H1 (cell line): ENCODE results near the gene STX17. TPM values are rescaled to one million over a fixed set of nuclear protein-coding genes. Genes with fewer than 3 reads are reported as not detected.

ENCODE experiments used
- CTCF ChIA-PET: fragments of 300-600 bp; sonication (Branson Sonifier 250); formaldehyde crosslinking; loops from one replicate; lab custom pipeline; 2021; ENCODE audit not compliant: partially characterized antibody; lab: Charles Lee
- POLR2A ChIA-PET: fragments of 300-600 bp; sonication (Branson Sonifier 250); formaldehyde crosslinking; loops from one replicate; lab custom pipeline; 2021; ENCODE audit warnings: inconsistent platforms; ENCODE audit not compliant: partially characterized antibody; lab: Charles Lee
- DNase-seq, 2 experiments: peaks; one replicate each; pipeline versions ENCODE4 v3.0.0 to v3.0.0-alpha.2; 2010 to 2022; ENCODE audit warnings: low spot score in 2 of 2, low read depth in 1 of 2, mixed read lengths in 1 of 2
- FAIRE-seq: peaks from 2 replicates; lab custom pipeline; 2011; peaks lifted over from hg19 to GRCh38; lab: Jason Lieb, UNC
- H2AFZ ChIP-seq: 2 replicates; pipeline ENCODE4 v1.8.1; 2012; ENCODE audit warnings: low read length, inconsistent platforms
- H2AK5ac ChIP-seq: 2 replicates; pipeline ENCODE4 v1.6.1; 2013; ENCODE audit warnings: low read depth, low read length
- H2BK120ac ChIP-seq: replicated peaks from 2 replicates; pipeline ENCODE3; 2013; ENCODE audit warnings: low read depth, low read length, inconsistent platforms
- H2BK12ac ChIP-seq: 2 replicates; pipeline ENCODE4 v1.6.1; 2013; ENCODE audit warnings: low read depth, low read length
- H2BK15ac ChIP-seq: 2 replicates; pipeline ENCODE4 v1.6.1; 2013; ENCODE audit warnings: low read length
- H2BK20ac ChIP-seq: 2 replicates; pipeline ENCODE4 v1.6.1; 2013; ENCODE audit warnings: low read length
- H2BK5ac ChIP-seq: 2 replicates; pipeline ENCODE4 v1.6.1; 2013; ENCODE audit warnings: low read depth, low read length
- H3K14ac ChIP-seq: 2 replicates; pipeline ENCODE4 v1.6.1; 2013; ENCODE audit warnings: inconsistent platforms; ENCODE audit not compliant: insufficient read length
- H3K18ac ChIP-seq: 2 replicates; pipeline ENCODE4 v1.6.1; 2013; ENCODE audit warnings: low read length; ENCODE audit errors: extremely low read depth
- H3K23ac ChIP-seq: 2 replicates; pipeline ENCODE4 v1.6.1; 2013; ENCODE audit warnings: inconsistent platforms; ENCODE audit not compliant: insufficient read length
- H3K23me2 ChIP-seq: 2 replicates; pipeline ENCODE4 v1.6.1; 2013; ENCODE audit warnings: low read depth, low read length
- H3K27ac ChIP-seq: 2 replicates; pipeline ENCODE4 v1.6.1; 2011; ENCODE audit warnings: low read depth, low read length, inconsistent platforms
- H3K27me3 ChIP-seq, 4 experiments: replicated peaks in 1 of 4; 1 replicate in 1 of 4; 2 replicates in 3 of 4; pipeline versions ENCODE4 v1.6.1 to v1.8.1; 2011 to 2013; ENCODE audit warnings: low read length in 3 of 4, mild to moderate bottlenecking in 3 of 4, inconsistent platforms in 2 of 4, mixed read lengths in 2 of 4, moderate library complexity in 1 of 4; ENCODE audit not compliant: control insufficient read depth in 3 of 4, insufficient read depth in 3 of 4; ENCODE audit errors: extremely low read depth in 1 of 4
- H3K36me3 ChIP-seq, 4 experiments: 2 replicates each; pipeline versions ENCODE4 v1.6.1 to v1.8.1; 2011 to 2013; ENCODE audit warnings: mild to moderate bottlenecking in 4 of 4, low read length in 3 of 4, moderate library complexity in 2 of 4, control low read depth in 1 of 4, inconsistent platforms in 1 of 4; ENCODE audit not compliant: insufficient read depth in 4 of 4, control insufficient read depth in 2 of 4
- H3K4ac ChIP-seq: replicated peaks from 2 replicates; pipeline ENCODE3; 2013; ENCODE audit warnings: low read length, low read depth, mixed read lengths, inconsistent platforms; ENCODE audit not compliant: insufficient read length
- H3K4me1 ChIP-seq, 4 experiments: replicated peaks in 1 of 4; 1 replicate in 1 of 4; 2 replicates in 3 of 4; pipeline versions ENCODE4 v1.6.1 to v1.8.1; 2011 to 2013; ENCODE audit warnings: low read length in 3 of 4, inconsistent platforms in 2 of 4, mixed read lengths in 1 of 4; ENCODE audit not compliant: insufficient read depth in 4 of 4, control insufficient read depth in 3 of 4
- H3K4me2 ChIP-seq, 2 experiments: 2 replicates each; pipeline versions ENCODE4 v1.6.1 to v1.8.1; 2011 to 2013; ENCODE audit warnings: low read depth in 2 of 2, low read length in 2 of 2, control low read depth in 1 of 2, inconsistent platforms in 1 of 2, mild to moderate bottlenecking in 1 of 2; ENCODE audit not compliant: insufficient read depth in 1 of 2
- H3K4me3 ChIP-seq, 4 experiments: fragments of 200-600, 300-600 bp in 1 of 4; sonication (generic), shearing (Covaris generic), sonication (Bioruptor Twin) in 1 of 4; 2 replicates each; pipeline versions ENCODE4 v1.5.1 to v1.8.1; 2011 to 2016; ENCODE audit warnings: low read length in 4 of 4, low read depth in 3 of 4, control low read depth in 2 of 4, inconsistent platforms in 2 of 4, mild to moderate bottlenecking in 2 of 4, mixed read lengths in 1 of 4, moderate library complexity in 1 of 4; ENCODE audit not compliant: insufficient read depth in 2 of 4; ENCODE audit errors: extremely low read depth in 1 of 4
- H3K56ac ChIP-seq: replicated peaks from 2 replicates; pipeline ENCODE3; 2013; ENCODE audit warnings: low read depth, mild to moderate bottlenecking, mixed read lengths, low read length, inconsistent platforms; ENCODE audit not compliant: insufficient read length
- H3K79me1 ChIP-seq: 2 replicates; pipeline ENCODE4 v1.6.1; 2013; ENCODE audit warnings: low read depth, low read length, control low read depth
- H3K79me2 ChIP-seq, 2 experiments: 2 replicates each; pipeline versions ENCODE4 v1.6.1 to v1.8.1; 2012 to 2013; ENCODE audit warnings: low read length in 2 of 2, mild to moderate bottlenecking in 2 of 2, inconsistent platforms in 1 of 2; ENCODE audit not compliant: insufficient read depth in 2 of 2, control insufficient read depth in 1 of 2
- H3K9ac ChIP-seq, 4 experiments: replicated peaks in 1 of 4; 1 replicate in 1 of 4; 2 replicates in 3 of 4; pipeline versions ENCODE4 v1.6.1 to v1.8.1; 2011 to 2013; ENCODE audit warnings: low read depth in 3 of 4, low read length in 3 of 4, control low read depth in 2 of 4, mild to moderate bottlenecking in 2 of 4, moderate library complexity in 2 of 4, inconsistent platforms in 1 of 4; ENCODE audit errors: extremely low read depth in 1 of 4
- H3K9me3 ChIP-seq, 2 experiments: 2 replicates each; pipeline versions ENCODE4 v1.6.1 to v1.8.1; 2012 to 2013; ENCODE audit warnings: mild to moderate bottlenecking in 2 of 2, moderate library complexity in 2 of 2, control low read depth in 1 of 2, inconsistent platforms in 1 of 2, low read depth in 1 of 2, low read length in 1 of 2, mixed read lengths in 1 of 2; ENCODE audit not compliant: insufficient read depth in 2 of 2
- H4K20me1 ChIP-seq, 2 experiments: replicated peaks in 1 of 2; 2 replicates each; pipeline versions ENCODE3 to v1.8.1; 2011 to 2013; ENCODE audit warnings: inconsistent platforms in 2 of 2, low read length in 2 of 2, mild to moderate bottlenecking in 1 of 2; ENCODE audit not compliant: insufficient read depth in 2 of 2, control insufficient read depth in 1 of 2
- H4K5ac ChIP-seq: 2 replicates; pipeline ENCODE4 v1.6.1; 2013; ENCODE audit warnings: low read length, low read depth, mixed read lengths, inconsistent platforms; ENCODE audit not compliant: insufficient read length
- H4K8ac ChIP-seq: 2 replicates; pipeline ENCODE4 v1.8.0; 2013; ENCODE audit warnings: mild to moderate bottlenecking, moderate library complexity, low read length, inconsistent platforms; ENCODE audit not compliant: insufficient read depth; ENCODE audit errors: extremely low read depth
- H4K91ac ChIP-seq: replicated peaks from 2 replicates; pipeline ENCODE3; 2013; ENCODE audit warnings: low read length, mixed read lengths, inconsistent platforms; ENCODE audit not compliant: insufficient read length
- MAX ChIP-seq: IDR thresholded peaks from 2 replicates; pipeline ENCODE4 v1.6.1; 2012; ENCODE audit warnings: inconsistent platforms
- SP2 ChIP-seq: IDR thresholded peaks from 2 replicates; pipeline ENCODE4 v1.6.1; 2012; ENCODE audit warnings: mild to moderate bottlenecking, low read length, inconsistent platforms
- WGBS, 2 experiments: shearing (Covaris generic) in 1 of 2; methylation state at CpG; one replicate each; pipeline versions ENCODE4 v1.1.6 to v1.1.7; 2013 to 2015; ENCODE audit warnings: low lambda C conversion rate in 2 of 2, mixed read lengths in 2 of 2, inconsistent platforms in 1 of 2, low coverage in 1 of 2, missing lambda C conversion rate in 1 of 2; ENCODE audit not compliant: insufficient replicate concordance in 2 of 2, insufficient coverage in 1 of 2, insufficient read length in 1 of 2; ENCODE audit errors: extremely low coverage in 1 of 2, missing lambda C conversion rate in 1 of 2; 5-methylcytosine and 5-hydroxymethylcytosine counted together
- polyA plus RNA-seq, 7 experiments: library from polyadenylated mRNA; depleted of rRNA in 3 of 7; stranded (reverse) in 5 of 7; unstranded in 2 of 7; fragments of >200 nt in 5 of 7; fragments of 200-250 nt in 2 of 7; gene quantifications; 1 replicate in 5 of 7; 2 replicates in 1 of 7; 4 replicates in 1 of 7; pipeline versions ENCODE4 v1.2.1 to v1.2.3, GENCODE V29; 2011 to 2013; ENCODE audit warnings: missing spikeins in 2 of 7, mixed read lengths in 2 of 7
- total RNA-seq: library from RNA; stranded (reverse); fragmentation: NEBNext Ultra II Directional; extraction: Animal tissue kit (Norgen Biotek cat#: 25700); gene quantifications from 2 replicates; pipeline ENCODE4 v1.2.1, GENCODE V29; 2021

Gene STX17
- total and polyA plus RNA-seq, 2 of the 8 experiments (the other 6 are each of a cell fraction or from before 2014, with no cell fraction given) = 4.5 to 16.3 TPM

- no peak for DNase-seq
- Histone ChIP-seq H2BK15ac (no peak overlapping the region), H4K20me1 (no peaks in the 10 kb centered on the region), H3K4ac (no peak overlapping the region), H2BK120ac (no peak overlapping the region), H3K79me2 (peaks cover 0 to 3% of the 10 kb centered on the region in 2 experiments; a peak in 1 of 4 replicates), H3K23me2 (peaks cover 6% of the 10 kb centered on the region), H4K91ac (no peak overlapping the region), H3K9ac (peak overlapping the region in 2 of 4 experiments; percentile 43 to 86; a peak in 3 of 7 replicates), H4K8ac (no peak overlapping the region), H3K79me1 (no peaks in the 10 kb centered on the region), H3K18ac (no peak overlapping the region; the same call in 1 of the 2 replicates), H3K27me3 (no peaks in the 10 kb centered on the region; a peak in 1 of 7 replicates), H3K56ac (no peak overlapping the region), H2BK20ac (no peak overlapping the region), H3K9me3 (no peaks in the 10 kb centered on the region), H2AK5ac (no peak overlapping the region), H3K4me1 (peaks cover 0 to 5% (median 3%) of the 10 kb centered on the region in 4 experiments; a peak in 3 of 7 replicates), H2BK12ac (no peak overlapping the region; the same call in 1 of the 2 replicates), H4K5ac (no peak overlapping the region), H2AFZ (peak overlapping the region; percentile 95), H3K23ac (no peak overlapping the region), H3K4me3 (peak overlapping the region; percentile 61 to 83 (median 78)), H3K4me2 (peak overlapping the region; percentile 82 to 95), H2BK5ac (no peak overlapping the region), H3K36me3 (no peaks in the 10 kb centered on the region), H3K27ac (no peak overlapping the region), H3K14ac (no peak overlapping the region)
- POLR2A ChIA-PET = interaction anchor here (0.8 to 3.7 kb wide), 3 partner anchors 12 to 647 kb away, joined by 3 to 16 read pairs (median 3); no protein-coding TSS in a partner anchor
- no peak for FAIRE-seq
- 61% methylated on average over 9 of the region's 9 CpGs; no CpG with 5 or more reads in 1 of the 2 experiments for WGBS, 2 experiments
- CTCF ChIA-PET = interaction anchor here (0.8 to 1.3 kb wide), 4 partner anchors 50 to 696 kb away, joined by 3 to 4 read pairs (median 3); no protein-coding TSS in a partner anchor
- TF ChIP-seq SP2 = no peak
- peak; percentile 39; the same call in 1 of the 2 replicates for TF ChIP-seq MAX
These were observed 536 bp upstream of the STX17 start for GRCh38 chr9:99905833-99906402.
